ENCODE results near the gene ABCA2.

The ABCA2 gene

GRCh38 chr9:136962701-136963248 lies 65.3 kb downstream of the ABCA2 start:
- DNase-seq (ENCODE audit: low read depth): no peak

DNA sequence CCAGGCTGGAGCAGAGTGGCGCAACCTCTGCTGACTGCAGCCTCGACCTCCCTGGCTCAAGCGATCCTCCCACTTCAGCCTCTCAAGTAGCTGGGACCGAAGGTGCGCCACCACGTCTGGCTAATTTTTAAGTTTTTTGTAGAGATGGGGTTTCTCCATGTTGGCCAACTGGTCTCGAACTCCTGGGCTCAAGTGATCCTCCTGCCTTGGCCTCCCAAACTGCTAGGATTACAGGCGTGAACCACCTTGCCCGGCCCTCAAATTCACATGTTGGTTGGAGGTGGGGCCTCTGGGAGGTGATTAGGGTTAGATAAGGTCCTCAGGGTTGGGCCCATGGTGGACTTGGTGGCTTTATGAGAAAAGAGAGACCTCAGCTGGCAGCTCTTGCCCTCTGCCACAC lies 65.9 kb downstream of the ABCA2 start:
- no peak for DNase-seq (ENCODE audit: low read depth)

DNA sequence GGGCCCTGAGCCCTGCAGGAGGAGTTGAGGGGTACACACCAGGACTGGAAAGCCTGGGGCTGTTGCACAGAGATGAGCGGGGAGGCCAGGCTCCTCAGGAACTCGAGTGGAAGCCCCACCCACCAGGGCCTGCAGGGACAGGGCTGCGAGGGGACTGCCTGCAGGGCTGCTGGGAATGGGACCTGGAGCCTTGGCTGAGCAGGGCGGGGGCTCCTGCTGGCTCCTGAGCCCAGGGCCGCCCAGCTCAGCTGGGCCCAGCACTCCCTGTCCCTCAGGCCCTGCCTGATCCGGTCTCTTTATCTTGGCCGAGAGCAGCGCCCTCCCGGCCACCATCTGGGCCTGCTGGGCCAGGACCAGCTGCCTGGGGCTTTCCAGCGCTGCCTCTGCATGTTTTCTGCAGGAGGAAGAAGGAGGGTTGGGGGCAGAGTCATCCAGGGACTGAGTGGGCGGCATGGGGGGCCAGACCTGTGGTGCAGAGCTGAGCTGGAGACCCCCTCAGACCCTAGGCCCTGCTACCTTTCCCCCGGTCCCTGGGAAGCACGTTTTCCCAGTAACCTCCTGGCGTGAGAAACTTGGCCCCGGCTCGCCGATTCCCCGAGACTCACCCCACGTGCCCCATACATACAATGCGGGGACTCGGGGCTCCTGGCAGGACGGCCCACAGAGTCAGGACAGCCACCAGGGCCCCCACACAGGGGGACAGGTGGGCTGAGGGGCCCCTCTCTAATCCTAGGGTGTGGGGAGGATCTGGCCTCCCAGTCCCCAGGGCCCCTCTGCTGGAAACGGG lies 66.6 kb downstream of the ABCA2 start:
- no peak for DNase-seq (ENCODE audit: low read depth)

DNA sequence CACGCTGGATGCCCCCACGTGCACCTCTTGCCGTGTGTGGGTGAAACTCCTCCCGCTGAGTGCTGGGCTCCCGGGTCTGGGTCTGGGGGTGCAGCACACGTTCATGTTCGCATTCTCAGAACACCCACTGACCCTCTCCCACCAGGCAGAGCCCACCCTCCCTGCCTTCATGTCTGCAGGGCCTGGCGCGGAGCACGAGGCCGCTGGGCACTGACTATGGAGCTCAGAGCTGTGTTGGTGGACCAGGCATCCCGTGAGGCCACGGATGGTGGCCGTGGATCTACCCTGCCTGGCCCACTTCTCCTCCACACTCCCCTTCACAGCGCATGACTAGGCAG lies 67.1 kb downstream of the ABCA2 start:
- DNase-seq (ENCODE audit: low read depth): no peak

- DNase-seq (ENCODE audit: low read depth): no peak
These were observed 67.7 kb downstream of the ABCA2 start for GRCh38 chr9:136960212-136960937.

DNA sequence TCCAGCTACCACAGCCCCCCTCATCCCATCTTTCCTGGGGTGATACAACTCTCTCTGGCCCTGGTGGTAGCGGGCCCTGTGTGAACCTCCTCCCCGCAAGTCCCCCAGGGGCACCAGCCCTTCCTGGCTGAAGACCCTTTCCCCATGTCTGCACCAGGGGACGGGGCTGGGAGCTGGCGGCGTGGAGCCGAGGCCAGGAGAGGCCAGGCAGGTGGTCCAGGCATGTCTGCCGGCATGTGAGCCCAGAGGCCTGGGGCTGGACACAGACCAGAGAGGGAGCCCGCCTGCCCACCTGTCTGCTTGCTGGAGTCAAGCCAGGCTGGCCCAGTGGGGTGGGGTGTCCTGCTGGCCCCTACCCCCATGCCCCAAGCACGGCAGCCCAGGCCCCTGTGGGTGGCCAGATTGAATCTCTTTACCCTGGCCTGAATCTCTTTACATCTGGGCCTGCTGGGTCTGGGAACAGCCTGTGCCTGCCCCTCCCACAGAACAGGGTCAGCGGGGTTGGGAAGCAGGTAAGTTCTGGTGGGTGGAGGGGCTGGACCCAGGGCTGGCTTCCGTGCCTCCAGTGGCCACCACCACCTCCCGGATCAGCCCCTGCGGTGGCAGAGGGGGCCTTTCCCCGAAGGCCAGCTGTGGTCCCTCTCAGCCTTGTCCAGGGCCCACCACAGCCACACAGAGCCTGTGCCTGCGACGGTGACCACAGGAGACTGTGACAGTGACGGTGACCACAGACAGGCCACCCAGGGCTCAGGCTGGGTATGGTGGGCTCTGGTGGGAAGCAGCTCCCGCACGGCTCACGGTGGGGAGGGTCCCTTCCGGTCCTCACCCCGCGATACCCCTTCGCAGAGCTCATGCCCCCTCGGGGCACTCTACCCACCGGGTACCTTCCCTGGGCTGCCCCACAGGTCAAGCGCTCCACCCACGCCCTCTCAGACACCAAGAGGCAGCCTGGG lies 68.9 kb downstream of the ABCA2 start:
- DNase-seq (ENCODE audit: low read depth): no peak

DNA sequence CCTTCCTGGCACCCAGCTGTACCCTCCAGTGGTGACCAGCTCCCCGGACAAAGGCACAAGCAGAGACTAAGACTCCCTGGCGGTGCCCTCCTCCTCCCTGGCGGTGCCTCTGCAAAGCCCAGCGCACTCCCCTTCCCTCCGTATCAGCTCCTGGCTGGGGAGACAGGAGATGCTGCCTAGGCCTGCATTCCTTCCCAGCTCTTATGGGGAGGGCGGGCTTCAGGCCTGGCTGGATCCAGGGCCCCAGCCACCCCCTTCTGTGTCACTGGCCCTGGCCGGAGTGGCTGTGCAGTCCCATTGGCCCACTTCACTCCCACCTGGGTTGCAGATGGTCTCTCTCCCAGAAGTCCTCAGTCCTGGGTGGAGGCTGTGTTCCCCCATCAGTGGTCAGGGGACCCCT lies 69.6 kb downstream of the ABCA2 start:
- DNase-seq (ENCODE audit: low read depth): no peak

- no peak for DNase-seq (ENCODE audit: low read depth)
These were observed 70.1 kb downstream of the ABCA2 start for GRCh38 chr9:136957901-136958300.

- DNase-seq (ENCODE audit: low read depth): no peak
These were observed 70.6 kb downstream of the ABCA2 start for GRCh38 chr9:136957461-136957860.
